NCI-H187 treated with DMSO at 0.1 percent for 48 hours (cell line): Measurements from ENCODE around the gene PPM1H.

Source experiments
- DNase-seq: peaks from one replicate; lab custom pipeline; 2025; lab: John Stamatoyannopoulos, UW

Gene PPM1H

GRCh38 chr12:62647586-62647985 lies 287.4 kb downstream of the PPM1H start:
- no peak for DNase-seq

GRCh38 chr12:62646566-62646965 lies 288.4 kb downstream of the PPM1H start:
- DNase-seq, result no peak

GRCh38 chr12:62643486-62643885 lies 291.5 kb downstream of the PPM1H start:
- no peak for DNase-seq

- DNase-seq, result no peak
Observed at GRCh38 chr12:62642486-62642885, 292.5 kb downstream of the PPM1H start.

GRCh38 chr12:62640910-62641448 lies 294.0 kb downstream of the PPM1H start:
- DNase-seq, result no peak

- DNase-seq, result no peak
Observed at GRCh38 chr12:62637679-62638078, 297.3 kb downstream of the PPM1H start.

- no peak for DNase-seq
Observed at GRCh38 chr12:62635649-62636048, 299.3 kb downstream of the PPM1H start.

- no peak for DNase-seq
Observed at GRCh38 chr12:62632411-62632918, 302.5 kb downstream of the PPM1H start.

- DNase-seq, result no peak
Observed at GRCh38 chr12:62631471-62632410, 303.2 kb downstream of the PPM1H start.

GRCh38 chr12:62629971-62630739 lies 304.8 kb downstream of the PPM1H start:
- DNase-seq, result peak; percentile 75

- no peak for DNase-seq
Observed at GRCh38 chr12:62629413-62629812, 305.5 kb downstream of the PPM1H start.

- DNase-seq, result no peak
Observed at GRCh38 chr12:62627181-62627580, 307.8 kb downstream of the PPM1H start.

GRCh38 chr12:62625228-62625627 lies 309.7 kb downstream of the PPM1H start:
- DNase-seq, result no peak

GRCh38 chr12:62622177-62622576 lies 312.8 kb downstream of the PPM1H start:
- no peak for DNase-seq

GRCh38 chr12:62621101-62621638 lies 313.8 kb downstream of the PPM1H start:
- DNase-seq, result peak; percentile 86

GRCh38 chr12:62618930-62619329 lies 316.0 kb downstream of the PPM1H start:
- DNase-seq, result peak; percentile 29

GRCh38 chr12:62618319-62618718 lies 316.6 kb downstream of the PPM1H start:
- DNase-seq, result no peak

- DNase-seq, result no peak
Observed at GRCh38 chr12:62613081-62613480, 321.9 kb downstream of the PPM1H start.

GRCh38 chr12:62606654-62607053 lies 328.3 kb downstream of the PPM1H start:
- DNase-seq, result no peak

- peak; percentile 30 for DNase-seq
Observed at GRCh38 chr12:62605981-62606380, 329.0 kb downstream of the PPM1H start.

- DNase-seq, result no peak
Observed at GRCh38 chr12:62604871-62605270, 330.1 kb downstream of the PPM1H start.

GRCh38 chr12:62604373-62604772 lies 330.6 kb downstream of the PPM1H start:
- no peak for DNase-seq
